NB4 (cell line): Measurements from ENCODE around the gene ITPRIP.

Experiments used
- CTCF ChIP-seq: IDR thresholded peaks from one replicate; pipeline ENCODE4 v1.5.1; 2012; ENCODE audit warnings: low read depth, low read length
- MAX ChIP-seq: IDR thresholded peaks from 2 replicates; pipeline ENCODE4 v1.6.1; 2011; ENCODE audit warnings: low read depth, low read length
- POLR2A ChIP-seq: IDR thresholded peaks from 2 replicates; pipeline ENCODE4 v1.6.1; 2011; ENCODE audit warnings: mild to moderate bottlenecking; ENCODE audit not compliant: insufficient read length; ENCODE audit errors: extremely low read depth

- TF ChIP-seq CTCF (no peak), POLR2A (no peak), MAX (no peak)
These were observed 2.4 kb upstream of the ITPRIP start for GRCh38 chr10:104340641-104341040.
